ENCODE measurements around the gene ZNF573.

- TF ChIP-seq POLR2A (IDR thresholded peaks at IDR 0.05), result no peak
- TF ChIP-seq CTCF (IDR thresholded peaks at IDR 0.05), result no peak
Measured at GRCh38 chr19:37719927-37720265, 59.5 kb downstream of the ZNF573 start.
